ENCODE measurements around the gene GPR176.
A peak's percentile ranks its signal among the peaks of the same experiment; 100 is the strongest.
"Not testable (repeated sequence)": the region's sequence is repeated elsewhere in the genome, so short reads cannot be mapped to it uniquely, and the experiment has no call there.

The GPR176 gene

DNA sequence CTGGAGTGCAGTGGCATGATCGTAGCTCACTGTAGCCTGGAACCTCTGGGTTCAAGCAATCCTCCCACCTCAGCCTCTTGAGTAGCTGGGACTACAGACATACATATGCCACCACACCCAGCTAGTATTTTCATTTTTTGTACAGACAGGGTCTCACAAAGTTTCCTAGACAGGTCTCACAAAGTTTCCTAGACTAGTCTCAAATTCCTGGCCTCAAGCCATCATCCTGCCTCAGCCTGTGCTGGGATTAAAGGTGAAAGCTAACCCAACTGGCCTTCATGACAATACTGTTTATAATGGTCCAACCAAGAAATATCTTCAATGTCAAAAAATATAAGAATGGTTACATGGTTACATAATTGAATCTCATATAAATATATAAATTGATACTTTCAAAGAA lies 24.0 kb downstream of the GPR176 start:
- no peak overlapping the region for H3K27ac ChIP-seq
- no peak overlapping the region for H3K4me3 ChIP-seq

DNA sequence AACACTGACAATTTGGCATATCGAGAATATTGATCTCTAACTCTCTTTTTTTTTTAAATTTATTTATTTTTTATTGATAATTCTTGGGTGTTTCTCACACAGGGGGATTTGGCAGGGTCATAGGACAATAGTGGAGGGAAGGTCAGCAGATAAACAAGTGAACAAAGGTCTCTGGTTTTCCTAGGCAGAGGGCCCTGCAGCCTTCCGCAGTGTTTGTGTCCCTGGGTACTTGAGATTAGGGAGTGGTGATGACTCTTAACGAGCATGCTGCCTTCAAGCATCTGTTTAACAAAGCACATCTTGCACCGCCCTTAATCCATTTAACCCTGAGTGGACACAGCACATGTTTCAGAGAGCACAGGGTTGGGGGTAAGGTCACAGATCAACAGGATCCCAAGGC lies 27.0 kb downstream of the GPR176 start:
- not testable (repeated sequence) for H3K27ac ChIP-seq, H3K4me3 ChIP-seq

DNA sequence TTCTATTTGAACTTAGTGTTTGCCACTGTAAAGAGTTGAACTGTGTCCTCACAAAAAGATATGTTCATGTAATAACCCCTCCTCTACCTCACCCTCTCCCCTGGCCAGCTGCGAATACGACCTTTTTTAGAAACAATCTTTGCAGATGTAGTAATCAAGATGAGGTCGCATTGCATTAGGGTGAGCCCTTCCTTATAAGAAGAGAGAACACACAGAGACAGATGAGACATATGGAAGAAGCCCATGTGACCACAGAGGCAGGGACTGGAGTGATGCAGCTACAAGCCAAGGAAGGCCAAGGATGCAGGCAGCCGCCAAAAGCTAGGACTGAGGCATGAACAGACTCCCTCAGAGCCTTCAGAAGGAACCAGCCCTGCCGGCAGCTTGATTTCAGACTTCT lies 27.6 kb downstream of the GPR176 start:
- no peak overlapping the region for H3K27ac ChIP-seq
- no peak overlapping the region for H3K4me3 ChIP-seq

DNA sequence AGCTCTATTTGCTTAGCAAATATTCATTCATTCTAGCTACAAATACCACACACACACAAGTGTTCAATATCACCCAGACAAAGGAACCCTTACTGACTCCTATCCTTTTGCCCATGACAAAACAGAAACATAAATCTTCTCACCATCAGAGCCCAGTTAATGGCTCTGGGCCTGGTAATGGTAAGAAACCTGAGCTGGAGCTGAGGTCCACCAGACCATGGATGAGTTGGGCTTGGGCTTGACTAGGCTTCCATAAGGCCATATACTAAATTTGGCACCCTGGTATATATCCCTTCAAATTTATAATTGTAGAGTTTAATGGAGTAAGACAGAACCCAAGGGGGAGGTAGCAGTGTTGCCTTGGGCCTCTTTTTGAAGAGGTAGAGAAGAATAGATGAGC lies 29.4 kb downstream of the GPR176 start:
- Histone ChIP-seq H3K27ac (no peak overlapping the region), H3K4me3 (no peak overlapping the region)

DNA sequence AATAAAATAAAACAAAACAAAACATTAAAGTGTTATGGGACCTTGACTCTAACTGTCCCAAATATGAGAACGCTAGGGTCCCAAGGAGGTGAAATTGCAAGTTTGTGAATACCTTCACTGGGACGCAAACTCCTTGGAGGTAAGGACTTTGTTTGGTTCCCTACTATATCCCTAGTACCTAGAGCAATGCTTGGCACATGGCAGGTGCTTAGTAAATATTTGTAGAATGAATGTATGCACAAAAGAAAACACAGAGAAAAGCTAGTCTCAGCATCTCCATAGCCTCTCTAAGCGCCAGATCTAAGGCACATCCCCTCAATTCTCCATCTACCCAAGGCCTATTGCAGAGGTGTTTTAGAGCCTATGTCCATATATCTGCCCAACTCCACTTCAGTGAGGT lies 30.5 kb downstream of the GPR176 start:
- Histone ChIP-seq H3K4me3 (no peak overlapping the region), H3K27ac (no peak overlapping the region)

DNA sequence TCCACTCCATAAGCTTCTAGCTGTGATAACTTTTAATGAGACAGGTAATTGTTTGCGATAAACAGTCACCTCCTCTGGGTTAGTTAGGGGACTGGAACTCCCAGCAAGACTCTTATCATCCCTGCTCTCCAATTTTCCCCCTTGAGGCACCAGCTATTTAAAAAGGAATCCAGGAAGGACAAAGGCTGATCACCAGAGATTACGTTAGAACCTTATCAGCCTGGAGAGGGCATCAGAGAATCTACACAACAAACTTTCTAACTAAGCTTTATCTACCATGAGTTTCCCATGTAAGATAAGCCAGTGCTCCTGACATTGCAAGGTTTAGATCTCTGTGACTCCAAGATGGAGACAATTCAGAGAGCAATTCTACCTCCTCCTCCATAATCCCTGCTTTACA lies 31.3 kb downstream of the GPR176 start:
- Histone ChIP-seq H3K4me3 (no peak overlapping the region), H3K27ac (no peak overlapping the region)

DNA sequence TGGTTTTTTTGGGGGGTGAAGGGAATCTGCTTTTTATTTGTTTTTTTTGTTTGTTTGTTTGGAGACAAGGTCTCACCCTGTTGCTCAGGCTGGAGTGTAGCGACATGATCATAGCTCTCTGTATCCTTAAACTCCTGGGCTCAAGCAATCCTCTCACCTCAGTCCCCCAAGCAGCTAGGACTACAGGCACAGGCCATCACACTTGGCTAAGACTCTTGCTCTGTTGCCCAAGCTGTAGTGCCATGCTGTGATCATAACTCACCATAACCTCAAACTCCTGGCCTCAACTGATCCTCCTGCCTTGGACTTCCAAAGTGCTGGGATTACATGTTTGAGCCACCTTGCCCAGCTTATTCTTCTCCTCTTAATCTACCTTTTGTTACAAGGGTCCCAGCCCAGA lies 31.8 kb downstream of the GPR176 start:
- H3K27ac ChIP-seq, result no peak overlapping the region
- H3K4me3 ChIP-seq, result no peak overlapping the region

DNA sequence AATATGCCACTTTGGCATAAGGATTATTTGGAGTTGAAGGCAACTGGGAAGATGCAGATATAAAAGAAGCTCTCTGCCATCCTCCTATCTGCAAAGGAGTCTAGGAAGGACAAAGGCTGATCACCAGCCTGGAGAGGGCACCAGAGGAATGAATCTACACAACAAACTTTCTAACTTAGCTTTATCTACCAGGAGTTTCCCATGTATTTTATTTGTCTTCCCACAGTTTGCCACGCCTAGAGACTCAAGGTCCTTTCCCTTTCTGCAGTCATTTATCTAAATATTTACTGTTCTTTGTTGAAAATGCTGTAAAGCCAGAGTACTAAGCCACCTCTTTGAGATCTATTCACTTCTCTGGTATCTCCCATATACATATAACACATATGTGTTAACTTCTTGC lies 32.2 kb downstream of the GPR176 start:
- Histone ChIP-seq H3K4me3 (no peak overlapping the region), H3K27ac (no peak overlapping the region)

DNA sequence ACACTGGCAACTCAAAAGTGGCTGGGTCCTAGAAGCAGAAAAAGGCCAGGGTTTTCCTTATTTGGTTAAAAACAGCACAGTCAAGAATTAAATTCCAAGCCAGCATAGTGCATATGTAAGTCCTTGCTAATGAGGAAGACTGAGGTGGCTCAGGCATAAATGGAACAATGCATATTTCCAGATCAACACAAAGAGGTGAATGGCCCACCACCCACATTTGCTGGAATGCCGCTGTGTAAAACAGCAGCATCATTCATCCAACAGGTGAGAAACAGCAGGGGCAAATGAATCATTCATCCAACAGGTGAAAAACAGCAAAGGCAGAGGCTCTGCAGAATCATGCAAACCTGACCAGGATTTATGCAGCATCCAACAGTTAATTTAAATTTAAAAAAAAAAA lies 32.9 kb downstream of the GPR176 start:
- no peak overlapping the region for H3K4me3 ChIP-seq
- H3K27ac ChIP-seq, result no peak overlapping the region

DNA sequence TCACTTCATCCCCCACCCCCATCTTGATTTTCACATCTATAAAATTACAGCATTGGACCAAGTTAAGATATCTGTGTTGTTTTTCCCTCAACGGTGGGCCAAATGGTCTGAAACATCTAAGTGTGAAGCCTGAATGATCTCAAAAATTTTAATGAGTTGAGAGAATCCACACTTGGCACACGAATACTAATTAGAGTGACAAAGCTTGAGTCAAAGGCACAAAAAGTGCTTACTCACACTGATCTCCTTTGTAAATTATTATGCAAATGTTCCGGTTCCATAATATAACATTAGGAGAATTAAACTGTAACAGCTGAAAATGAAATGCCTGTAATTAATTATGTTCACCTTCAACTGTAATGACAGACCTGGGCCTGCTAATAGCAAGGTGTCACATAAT lies 33.6 kb downstream of the GPR176 start:
- no peak overlapping the region for H3K27ac ChIP-seq
- H3K4me3 ChIP-seq, result no peak overlapping the region

DNA sequence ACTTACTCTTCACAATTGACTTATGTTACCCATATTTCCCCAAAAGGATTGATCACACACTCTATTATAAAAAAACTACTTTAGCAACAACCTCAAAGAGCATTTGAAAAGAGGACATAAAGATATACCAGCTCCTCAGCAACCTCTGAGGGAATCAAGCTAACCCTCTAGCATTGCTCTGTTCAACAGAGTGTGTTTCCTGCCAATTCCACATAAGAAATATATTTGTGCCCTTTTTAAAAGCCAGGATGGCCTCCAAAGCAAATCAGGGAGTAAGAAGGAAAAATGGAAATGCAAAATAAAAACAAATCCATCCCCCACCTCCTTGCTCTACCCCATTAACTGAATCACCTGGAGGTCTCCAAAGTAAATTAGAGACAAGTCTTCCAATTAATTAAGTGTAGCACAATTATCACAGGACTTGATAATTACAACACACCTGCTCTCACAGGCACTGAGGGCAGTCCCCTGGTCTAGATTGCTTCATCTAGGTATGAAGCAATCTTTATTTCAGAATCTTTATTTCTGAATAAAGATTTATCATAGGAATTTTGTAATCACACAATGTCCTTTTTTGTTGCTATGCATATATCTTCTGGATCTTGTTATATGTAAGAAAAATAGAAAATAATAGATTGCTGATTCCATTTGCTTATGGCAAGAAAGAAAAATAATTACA lies 34.8 kb downstream of the GPR176 start:
- no peak overlapping the region for H3K4me3 ChIP-seq
- H3K27ac ChIP-seq, result peak overlapping the region in 1 of 21 experiments; percentile 13

DNA sequence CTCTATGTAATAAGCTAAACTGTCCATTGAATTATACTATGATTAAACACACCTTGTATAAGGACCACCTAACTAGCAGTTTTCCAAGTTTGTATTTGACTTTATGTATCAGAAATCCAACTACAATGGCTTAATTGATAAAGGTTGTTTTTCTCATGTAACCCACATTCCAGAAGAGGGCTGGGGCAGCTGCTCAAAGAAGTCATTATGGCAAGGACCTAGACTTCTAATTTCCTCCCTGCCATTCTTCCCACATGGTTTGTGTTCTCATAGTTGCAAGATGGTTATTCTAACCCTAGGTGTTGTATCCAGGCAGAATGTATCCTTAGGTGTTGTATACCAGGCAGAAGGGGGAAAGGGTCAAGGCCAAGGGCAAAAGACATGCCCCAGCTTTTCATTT lies 35.7 kb downstream of the GPR176 start:
- no peak overlapping the region for H3K4me3 ChIP-seq
- no peak overlapping the region for H3K27ac ChIP-seq

DNA sequence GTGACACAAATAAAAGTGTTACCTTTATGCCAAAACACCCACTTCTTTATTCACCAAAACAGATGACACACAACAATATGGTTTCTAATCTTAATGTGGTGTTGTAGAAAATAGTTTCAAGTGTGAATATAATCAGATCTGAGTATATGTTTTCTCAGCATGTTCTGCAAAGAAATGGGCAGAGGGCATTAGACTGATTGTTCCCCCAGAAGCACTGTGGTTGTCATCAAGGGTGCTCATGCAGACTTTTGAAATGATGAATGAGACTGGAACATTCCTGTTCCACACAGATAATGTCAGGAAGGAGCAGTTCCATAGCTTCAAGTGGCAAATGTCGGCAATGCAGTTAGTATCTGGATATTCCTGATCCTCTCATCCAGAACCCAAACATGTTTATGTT lies 37.5 kb downstream of the GPR176 start:
- no peak overlapping the region for H3K27ac ChIP-seq
- H3K4me3 ChIP-seq, result no peak overlapping the region

DNA sequence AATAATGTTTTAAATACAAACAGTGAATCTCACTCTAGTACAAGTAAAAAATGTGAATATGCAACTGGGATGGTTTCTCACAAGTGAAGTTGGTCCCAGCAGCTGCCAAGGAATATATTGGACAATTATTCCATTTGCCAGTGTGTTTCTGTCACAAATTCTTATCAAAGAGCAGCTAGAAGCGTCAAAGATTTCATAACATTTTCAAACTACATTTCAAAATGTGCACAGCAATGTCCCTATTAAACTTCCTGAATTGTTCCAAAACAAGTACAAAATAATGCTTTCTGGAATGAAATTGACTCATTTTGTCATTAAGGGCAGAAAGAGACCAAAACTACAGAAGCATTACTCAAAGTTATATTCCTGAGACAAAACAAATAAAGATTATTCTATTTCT lies 38.3 kb downstream of the GPR176 start:
- H3K4me3 ChIP-seq, result no peak overlapping the region
- H3K27ac ChIP-seq, result no peak overlapping the region

DNA sequence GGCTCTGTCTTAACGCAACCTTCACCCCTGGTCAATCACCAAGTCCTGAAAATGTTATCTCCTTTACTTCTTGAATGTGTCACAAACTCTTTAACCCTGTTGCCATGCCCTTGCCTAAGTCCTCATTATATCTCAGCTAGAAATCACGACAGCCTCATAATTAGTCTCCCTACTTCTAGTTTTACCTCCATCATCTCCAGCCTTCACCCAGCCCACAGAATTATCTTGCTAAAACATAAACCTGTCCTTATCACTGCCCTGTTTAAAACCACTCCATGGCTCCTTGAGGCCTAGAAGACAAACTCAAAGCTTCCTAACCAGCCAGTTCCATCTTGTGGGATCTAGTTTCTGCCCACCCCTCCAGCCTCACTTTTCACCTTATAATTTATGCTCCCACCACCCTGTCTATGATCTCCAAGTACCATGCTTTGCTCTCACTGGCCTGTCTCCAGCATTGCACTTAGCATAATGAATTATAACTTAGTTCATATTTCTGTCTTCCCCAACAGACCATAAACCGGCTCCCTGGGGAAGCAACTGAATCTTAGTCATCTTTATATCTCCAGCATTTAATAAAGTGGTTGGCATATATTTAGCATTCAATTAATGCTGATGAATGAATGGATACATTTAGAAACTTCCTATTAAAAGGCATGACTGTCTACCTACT lies 39.2 kb downstream of the GPR176 start:
- Histone ChIP-seq H3K4me3 (no peak overlapping the region), H3K27ac (no peak overlapping the region)

DNA sequence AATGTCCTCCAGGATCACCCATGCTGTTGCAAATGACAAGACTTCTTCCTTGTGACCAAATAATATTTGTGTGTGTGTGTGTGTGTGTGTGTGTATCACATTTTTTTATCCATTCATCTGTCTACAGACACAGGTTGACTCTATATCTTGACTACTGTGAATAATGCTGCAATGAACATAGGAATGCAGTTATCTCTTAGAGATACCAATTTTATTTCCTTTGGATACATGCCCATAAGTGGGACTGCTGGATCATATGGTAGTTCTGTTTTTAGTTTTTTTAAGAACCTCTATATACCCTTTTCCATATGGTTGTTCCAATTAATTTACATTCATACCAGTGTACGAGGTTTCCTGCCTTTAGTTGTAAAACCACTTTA lies 41.7 kb downstream of the GPR176 start:
- no peak overlapping the region for H3K4me3 ChIP-seq
- H3K27ac ChIP-seq, result peak overlapping the region in 2 of 21 experiments; percentile 2 to 19

DNA sequence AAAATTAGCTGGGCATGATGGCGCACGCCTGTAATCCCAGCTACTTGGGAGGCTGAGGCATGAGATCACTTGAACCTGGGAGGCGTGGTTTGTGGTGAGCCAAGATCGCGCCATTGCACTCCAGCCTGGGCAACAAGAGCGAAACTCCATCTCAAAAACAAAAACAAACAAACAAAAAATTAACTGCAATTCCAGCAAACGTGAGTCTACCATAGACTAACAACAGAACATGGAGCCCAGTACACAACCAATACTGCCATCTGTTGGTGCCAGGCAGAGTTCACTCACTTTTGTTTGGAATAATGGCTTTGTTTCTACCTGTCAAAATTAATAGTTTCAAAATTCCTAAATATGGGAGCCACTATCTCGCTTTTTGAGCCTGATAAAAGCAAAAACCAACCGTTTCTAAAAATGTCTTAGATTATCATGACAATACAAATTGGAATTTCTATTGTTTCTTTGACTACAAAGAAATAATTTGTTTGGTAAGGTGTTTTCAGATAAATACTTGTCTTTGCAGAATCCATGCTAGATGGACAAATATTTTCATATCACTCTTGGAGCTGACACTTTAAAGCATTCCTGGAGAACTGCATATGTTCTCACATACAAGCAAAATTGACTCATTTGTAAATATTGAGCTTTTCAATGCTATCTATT lies 45.0 kb downstream of the GPR176 start:
- Histone ChIP-seq H3K27ac (no peak overlapping the region), H3K4me3 (no peak overlapping the region)

DNA sequence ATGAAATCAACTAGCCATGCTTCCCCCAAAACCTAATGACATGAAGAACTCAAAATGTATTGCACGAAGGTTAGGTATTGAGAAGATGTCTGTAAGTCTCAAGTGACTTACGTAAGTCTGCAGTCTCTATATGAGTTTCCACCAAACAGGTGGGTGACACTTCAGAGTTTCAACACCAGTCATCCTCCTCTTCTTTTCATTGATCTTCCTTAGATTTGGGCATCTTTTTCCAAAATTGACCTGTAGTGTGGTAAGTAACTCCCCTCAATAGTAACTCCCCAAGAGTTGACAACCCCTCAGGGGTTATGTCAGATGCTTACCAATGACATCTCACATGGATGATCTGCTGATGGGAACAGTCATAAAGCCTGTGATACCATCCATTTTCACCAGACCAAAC lies 46.1 kb downstream of the GPR176 start:
- H3K4me3 ChIP-seq, result no peak overlapping the region
- no peak overlapping the region for H3K27ac ChIP-seq

DNA sequence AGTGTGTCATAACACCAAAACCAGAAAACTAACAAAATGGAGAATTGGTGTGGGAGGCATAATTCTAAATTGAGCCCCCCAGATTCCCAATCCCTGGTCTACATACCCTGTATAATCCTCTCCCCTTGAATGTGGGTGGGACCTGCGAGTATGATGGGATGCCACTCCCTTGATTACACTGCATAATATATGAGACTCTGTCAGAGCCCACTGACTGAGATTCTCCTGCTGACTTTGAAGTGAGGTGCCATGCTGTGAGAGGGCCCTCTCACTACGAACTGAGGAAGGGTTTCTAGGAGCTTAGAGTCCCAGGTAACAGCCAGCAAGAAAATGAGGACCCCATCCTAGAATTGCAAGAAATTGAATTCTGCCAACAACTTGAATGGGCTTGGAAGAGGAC lies 49.5 kb downstream of the GPR176 start:
- Histone ChIP-seq H3K27ac (no peak overlapping the region), H3K4me3 (no peak overlapping the region)

DNA sequence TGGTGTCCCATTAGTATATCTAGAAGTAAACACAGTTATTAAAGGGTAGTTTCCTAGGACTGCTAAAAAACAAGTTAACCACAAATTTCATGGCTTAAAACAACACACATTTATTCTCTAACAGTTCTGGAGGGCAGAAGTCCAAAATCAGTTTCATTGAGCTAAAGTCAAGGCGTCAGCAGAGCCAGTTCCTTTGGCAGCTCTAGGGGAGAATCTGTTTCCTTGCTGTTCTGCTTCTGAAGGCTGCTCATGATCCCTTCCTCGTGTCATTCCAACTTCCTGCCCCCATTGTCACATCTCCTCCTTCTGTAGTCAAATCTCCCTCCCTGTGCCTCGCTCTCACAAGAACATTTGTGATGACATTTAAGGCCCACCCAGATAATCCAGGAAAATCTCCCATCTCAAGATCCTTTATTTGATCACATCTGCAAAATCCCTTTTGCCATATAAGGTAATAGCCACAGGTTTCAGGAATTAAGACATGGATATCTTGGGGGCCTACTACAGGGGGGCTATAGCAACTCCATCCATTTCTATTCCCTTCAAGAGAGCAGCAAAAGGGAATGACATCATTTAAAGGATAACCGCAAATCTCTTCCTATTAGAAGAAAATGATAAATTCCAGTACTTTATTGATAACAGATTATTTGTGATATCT lies 50.1 kb downstream of the GPR176 start:
- Histone ChIP-seq H3K27ac (no peak overlapping the region), H3K4me3 (no peak overlapping the region)

DNA sequence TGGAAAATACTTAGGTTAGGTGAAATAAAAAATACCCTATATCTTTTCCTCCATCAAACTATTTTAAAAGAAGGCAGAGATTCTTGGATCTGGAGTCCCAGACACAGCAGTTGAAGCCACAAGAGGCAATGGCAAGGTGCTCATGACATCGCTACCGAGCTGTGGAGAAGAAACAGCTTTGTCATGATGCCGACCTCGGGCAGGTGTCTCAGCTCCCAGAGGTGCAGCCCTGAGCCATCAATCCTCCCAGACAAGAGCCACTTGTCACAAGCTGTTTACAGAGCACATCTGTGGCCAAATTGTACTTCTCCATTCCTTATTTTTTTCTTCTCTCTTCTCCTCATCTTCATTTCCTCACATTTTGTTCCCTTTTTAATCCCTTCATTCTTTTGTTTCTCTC lies 50.8 kb downstream of the GPR176 start:
- no peak overlapping the region for H3K27ac ChIP-seq
- H3K4me3 ChIP-seq, result no peak overlapping the region
